GM19238 (cell line): Measurements from ENCODE around the gene EXPH5.
A peak's percentile ranks its signal among the peaks of the same experiment; 100 is the strongest.
"Not testable (repeated sequence)": the region's sequence is repeated elsewhere in the genome, so short reads cannot be mapped to it uniquely, and the experiment has no call there.

ENCODE experiments used
- DNase-seq: peaks from one replicate; pipeline ENCODE4 v3.0.0; 2011; ENCODE audit warnings: low spot score; ENCODE audit not compliant: insufficient read length

The EXPH5 gene

GRCh38 chr11:108593214-108593922, at the start of gene EXPH5:
EXPH5 (minus strand) TSS chr11:108593768; CDS start chr11:108593536, 232 bp downstream.
- DNase-seq: peak; percentile 66

- not testable (repeated sequence) for DNase-seq
Observed at GRCh38 chr11:108641752-108642151, 48.2 kb upstream of the EXPH5 start.

DNA sequence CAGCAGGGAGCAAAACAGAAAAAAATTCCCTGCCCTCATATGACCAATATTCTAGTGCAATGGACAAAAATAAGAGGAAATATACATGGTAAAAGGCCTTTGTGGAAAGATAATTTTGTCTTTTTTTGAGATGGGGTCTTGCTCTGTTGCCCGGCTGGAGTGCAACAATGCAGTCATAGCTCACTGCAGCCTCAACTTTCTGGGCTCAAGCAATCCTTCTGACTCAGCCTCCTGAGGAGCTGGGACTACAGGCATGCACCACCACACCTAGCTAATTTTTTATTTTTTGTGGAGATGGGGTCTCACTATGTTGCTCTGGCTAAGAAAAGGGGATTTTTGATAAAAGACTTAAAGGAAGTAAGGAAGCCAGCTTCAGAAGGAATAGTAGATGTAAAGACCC, 45.6 kb upstream of the EXPH5 start:
- DNase-seq: no peak

GRCh38 chr11:108636222-108636621, 42.7 kb upstream of the EXPH5 start:
- no peak for DNase-seq

DNA sequence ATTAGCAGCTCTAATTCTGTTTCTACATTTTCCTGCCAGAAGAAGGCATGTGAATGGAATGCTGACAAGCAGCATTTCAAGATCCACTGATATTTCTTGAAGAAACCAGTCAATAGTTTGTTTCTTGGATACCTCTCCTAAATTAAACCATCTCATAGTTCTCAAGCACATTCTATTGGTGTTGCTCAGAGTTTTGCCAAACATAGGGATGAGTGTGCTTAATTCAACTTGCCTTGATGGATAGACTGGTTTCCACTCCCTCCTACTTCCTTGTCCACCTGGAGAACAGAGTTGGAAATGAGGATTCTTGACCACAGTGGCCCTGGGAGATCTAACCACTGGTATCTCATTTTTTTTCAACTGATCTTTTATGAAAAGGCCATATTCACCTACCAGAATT, 41.5 kb upstream of the EXPH5 start:
- no peak for DNase-seq

DNA sequence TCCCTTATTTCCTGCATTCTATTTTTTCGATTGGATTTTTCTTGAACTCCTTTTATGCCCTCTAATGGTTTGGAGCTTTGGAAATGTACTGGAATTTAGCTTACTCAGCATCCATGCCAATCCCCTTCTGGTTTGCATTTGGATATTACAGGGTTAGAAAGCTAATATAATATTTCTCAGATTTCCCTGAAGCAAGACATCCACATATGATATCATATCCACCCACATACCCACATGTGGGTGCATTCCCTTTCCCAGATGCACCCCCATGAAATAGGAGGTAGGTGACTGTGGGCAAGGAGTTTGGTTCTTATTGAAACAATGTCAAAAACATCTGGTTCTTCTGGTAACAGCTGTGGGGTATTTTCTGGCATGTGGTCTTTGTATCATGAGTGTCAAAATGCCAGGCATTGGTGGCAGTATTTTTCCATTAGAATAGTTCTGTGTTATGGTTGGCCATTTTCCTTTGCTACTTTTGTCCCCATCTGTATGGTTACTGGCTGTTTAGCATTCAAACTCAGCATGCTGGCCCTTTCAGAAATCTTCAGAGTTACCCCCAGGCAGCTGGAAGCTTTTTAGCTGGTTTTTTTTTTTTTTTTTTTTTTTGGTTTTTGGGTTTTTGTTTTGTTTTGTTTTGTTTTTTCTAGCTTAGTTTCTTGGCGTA, 38.6 kb upstream of the EXPH5 start:
- DNase-seq: no peak

DNA sequence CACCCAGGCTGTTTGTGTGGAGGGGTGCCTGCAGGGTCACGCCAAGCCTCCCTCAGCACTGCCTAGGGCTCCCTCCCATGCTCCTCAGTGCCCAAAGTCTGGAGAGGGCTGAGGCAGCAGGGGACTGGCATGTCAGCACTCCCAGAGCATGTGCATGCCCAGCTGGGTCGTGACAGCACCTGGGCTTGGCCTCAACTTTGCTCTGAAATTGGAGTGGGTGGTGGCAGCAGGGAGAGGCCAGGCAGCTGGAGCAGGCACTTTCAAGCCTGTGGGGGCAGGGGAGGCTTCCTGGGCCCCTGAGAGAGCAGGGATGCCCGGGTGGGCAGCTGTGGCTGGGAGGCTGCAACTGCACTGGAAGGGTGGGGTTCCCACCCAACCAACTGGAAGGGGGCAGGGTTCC, 35.7 kb upstream of the EXPH5 start:
- no peak for DNase-seq

- no peak for DNase-seq
Observed at GRCh38 chr11:108628812-108629211, 35.2 kb upstream of the EXPH5 start.

DNA sequence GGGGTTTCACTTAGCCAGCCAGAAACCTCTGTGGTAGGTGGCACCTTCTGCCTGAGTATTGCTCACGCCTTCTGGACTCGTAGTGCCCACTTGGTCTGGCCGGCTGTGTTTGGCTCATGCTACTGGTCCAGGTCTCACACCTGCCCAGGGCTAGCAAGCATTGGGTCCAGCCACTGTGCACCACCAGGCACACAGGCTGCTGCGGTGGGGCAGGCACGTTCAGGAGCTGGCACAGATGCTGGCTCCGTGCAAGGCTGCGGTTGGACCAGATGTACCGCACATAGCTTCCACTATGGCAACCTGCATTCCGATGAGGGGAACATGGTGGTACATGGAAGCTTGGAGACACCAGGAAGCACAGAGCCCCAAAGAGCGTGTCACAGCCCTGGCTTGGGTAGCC, 34.8 kb upstream of the EXPH5 start:
- no peak for DNase-seq

DNA sequence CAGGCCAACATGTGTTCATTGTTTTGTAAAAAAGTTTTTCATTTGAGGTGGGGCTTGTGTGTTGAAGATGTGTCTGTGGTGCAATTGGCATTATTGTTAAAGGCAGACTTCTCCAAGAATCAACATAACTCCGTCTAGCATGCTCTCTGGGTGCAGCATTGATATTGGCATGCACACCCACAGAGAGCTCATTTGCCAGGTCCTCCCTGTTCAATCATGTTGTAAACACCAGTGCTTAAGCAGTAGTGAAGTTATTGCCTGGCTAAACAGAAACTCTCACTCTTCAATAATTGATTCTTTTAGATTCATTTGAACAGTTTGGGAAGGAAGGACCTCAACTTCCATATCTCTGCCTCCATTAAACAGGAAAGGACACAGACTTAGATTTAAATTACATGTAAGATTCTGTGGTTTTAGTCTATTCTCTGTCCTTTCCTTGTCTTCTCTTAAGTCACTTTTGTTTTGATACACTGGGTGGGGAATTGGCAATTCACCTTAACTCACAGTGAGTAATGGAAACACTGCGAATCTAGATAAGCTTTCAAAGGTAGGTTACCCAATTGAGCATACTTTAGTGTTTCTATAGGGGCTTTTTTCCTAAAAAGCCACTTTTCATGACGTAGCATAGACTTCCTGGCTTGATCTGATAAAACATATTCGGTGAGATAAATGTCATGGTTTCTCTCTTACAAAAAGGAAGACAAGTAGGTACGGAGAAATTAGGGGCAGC, 30.8 kb upstream of the EXPH5 start:
- no peak for DNase-seq

DNA sequence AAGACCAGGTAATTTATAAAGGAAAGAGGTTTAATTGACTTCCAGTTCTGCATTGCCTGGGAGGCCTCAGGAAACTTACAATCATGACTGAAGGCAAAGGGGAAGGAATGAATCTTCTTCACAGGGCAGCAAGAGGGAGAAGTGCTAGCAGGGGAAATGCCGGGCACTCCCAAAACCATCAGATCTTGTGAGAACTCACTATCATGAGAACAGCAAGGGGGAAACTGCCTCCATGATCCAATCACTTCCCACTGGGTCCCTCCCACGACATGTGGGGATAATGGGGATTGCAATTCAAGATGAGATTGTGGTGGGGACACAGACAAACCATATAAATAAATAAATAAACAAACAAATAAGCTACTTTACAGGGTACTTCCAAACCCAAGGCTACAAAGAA, 28.8 kb upstream of the EXPH5 start:
- DNase-seq: no peak

DNA sequence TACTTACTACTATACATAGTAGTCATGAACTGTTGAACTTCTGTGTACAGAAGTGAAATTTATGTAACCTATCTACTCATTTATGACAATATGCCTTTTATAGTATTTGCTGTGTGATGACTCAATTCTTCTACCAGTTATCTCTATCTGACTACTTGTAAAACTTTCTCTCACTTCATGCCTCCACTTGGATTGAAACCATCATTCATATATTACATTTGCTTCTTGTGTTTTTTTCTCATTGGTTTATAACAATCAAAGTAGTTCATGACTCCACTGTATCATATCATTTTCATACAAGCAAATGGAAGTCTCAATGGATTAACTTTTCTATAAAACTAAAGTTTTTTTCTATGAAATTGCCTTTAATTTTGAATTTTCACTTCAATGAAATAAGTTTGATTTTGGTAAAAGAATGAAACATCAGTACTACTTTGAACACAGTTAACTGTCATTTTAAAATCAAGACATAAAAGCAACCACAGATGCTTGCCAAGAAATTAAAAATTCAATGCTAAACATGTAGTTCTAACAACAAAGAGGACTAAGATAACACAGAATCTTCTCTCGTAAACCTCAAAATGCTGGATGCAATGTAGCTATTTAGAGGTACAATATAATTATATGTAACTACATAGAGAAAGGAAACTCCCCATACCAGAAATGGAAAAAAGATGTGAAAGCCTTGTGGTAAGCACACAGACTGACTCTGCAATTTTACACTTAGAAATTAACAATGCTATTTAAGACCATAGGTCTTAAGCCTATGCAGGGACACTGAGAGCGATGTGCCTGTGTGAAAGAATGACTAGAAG, 27.6 kb upstream of the EXPH5 start:
- peak; percentile 2 for DNase-seq

GRCh38 chr11:108618529-108618928, 25.0 kb upstream of the EXPH5 start:
- no peak for DNase-seq

DNA sequence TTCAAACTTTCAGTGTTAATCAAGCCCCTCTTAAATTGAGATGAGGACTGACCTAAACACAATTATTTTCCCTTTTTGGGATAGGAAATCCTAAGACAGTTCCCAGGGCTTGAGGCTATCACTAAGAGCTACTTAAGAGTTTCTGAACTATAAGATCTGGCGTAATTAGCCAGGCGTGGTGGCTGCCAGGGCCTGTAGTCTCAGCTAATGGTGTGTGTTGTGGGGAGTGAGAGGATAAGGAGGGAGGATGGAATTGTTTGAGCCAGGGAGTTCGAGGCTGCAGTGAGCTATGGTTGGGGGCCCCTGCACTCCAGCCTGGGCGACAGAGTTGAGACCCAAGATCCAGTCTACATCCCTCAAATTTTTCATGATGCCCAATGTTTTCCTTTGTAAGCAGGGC, 23.5 kb upstream of the EXPH5 start:
- no peak for DNase-seq

GRCh38 chr11:108616549-108616948, 23.0 kb upstream of the EXPH5 start:
- DNase-seq: no peak

GRCh38 chr11:108614086-108614485, 20.5 kb upstream of the EXPH5 start:
- no peak for DNase-seq

- no peak for DNase-seq
Observed at GRCh38 chr11:108609682-108610081, 16.1 kb upstream of the EXPH5 start.

- no peak for DNase-seq
Observed at GRCh38 chr11:108608548-108608947, 15.0 kb upstream of the EXPH5 start.

GRCh38 chr11:108606495-108607160, 13.1 kb upstream of the EXPH5 start:
- DNase-seq: no peak

DNA sequence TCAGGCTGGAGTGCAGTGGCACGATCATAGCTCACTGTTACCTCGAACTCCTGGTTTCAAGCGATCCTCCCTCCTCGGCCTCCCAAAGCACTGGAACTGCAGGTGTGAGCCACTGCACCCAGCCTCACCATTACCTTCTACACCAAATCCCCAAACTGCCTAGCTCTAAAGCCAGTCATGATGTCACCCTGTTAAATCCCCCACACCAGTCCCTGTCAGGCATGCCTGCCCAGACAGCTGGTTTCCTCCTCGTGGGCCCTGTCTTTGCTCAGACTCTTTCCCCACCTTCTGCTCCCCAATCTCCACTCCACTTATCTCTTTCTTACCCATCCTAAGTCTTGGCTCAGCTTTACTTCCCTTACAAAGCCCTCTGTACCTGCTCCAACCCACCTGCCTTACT, 12.5 kb upstream of the EXPH5 start:
- DNase-seq: no peak

DNA sequence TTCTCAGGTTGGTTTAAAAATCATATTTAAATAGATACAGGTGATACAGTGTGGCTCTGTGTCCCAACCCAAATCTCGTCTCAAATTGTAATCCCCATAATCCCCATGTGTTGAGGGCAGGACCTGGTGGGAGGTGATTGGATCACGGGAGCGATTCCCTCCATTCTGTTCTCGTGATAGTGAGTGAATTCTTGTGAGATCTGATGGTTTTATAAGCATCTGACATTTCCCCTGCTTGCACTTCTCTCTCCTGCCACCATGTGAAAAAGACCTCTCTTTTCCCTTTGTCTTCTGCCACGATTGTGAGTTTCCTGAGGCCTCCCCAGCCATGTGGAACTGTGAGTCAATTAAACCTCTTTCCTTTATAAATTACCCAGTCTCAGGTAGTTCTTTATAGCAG, 9.2 kb upstream of the EXPH5 start:
- DNase-seq: not testable (repeated sequence)
